GM23338 (cell line): ENCODE data around the gene TGFBI.

Experiments
- CREB1 ChIP-seq: fragments of 250-450 bp; sonication (Bioruptor Pico); IDR thresholded peaks from 2 replicates; pipeline ENCODE4 v1.5.0; 2020; ENCODE audit warnings: low read depth, mild to moderate bottlenecking, moderate library complexity
- EZH2 ChIP-seq: fragments of 200-600 bp; sonication (generic); IDR thresholded peaks from one replicate; pipeline ENCODE4 v1.8.0; 2017; ENCODE audit warnings: antibody characterized with exemption, mild to moderate bottlenecking, low read depth; ENCODE audit not compliant: unreplicated experiment
- EZH2phosphoT487 ChIP-seq: fragments of 200-600 bp; sonication (generic); IDR thresholded peaks from one replicate; pipeline ENCODE4 v1.8.1; 2018; ENCODE audit warnings: antibody characterized with exemption; ENCODE audit not compliant: unreplicated experiment
- POLR2AphosphoS5 ChIP-seq: IDR thresholded peaks from 2 replicates; pipeline ENCODE4 v1.6.1; 2016; ENCODE audit warnings: antibody characterized with exemption, low read depth
- TF ChIP-seq, protein P1 (sequence below), 2 experiments: fragments of 200-600 bp in 1 of 2; sonication (generic) in 1 of 2; conservative IDR thresholded peaks; 2 replicates each; pipeline versions ENCODE4 v1.5.1 to v1.6.1; 2016 to 2017; ENCODE audit warnings: antibody characterized with exemption in 2 of 2, low read depth in 2 of 2, mild to moderate bottlenecking in 2 of 2, moderate library complexity in 1 of 2

DNA sequence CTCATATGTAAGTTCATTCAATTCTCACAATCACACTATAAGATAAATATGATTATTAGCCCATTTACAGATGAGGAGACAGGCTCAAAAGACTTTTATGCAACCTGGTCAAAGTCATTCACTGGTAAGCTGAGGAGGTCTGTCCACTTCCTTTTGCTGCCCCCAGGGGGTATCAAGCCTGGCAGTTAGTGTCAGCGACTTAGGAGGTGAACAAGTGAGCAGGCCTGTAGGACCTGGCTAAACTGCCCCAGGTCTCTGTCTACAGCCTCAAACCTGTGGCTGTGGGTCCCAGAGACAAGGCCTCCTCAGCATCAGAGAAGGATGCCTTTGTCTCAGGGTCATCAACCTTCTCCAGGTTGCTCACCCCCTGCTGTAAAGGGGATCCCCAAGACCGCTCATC, 10.4 kb downstream of the TGFBI start:
- TF ChIP-seq EZH2 (no peak), CREB1 (CRISPR knock-in tag) (no peak), POLR2AphosphoS5 (no peak), EZH2phosphoT487 (no peak)
- TF ChIP-seq, protein P1, sequence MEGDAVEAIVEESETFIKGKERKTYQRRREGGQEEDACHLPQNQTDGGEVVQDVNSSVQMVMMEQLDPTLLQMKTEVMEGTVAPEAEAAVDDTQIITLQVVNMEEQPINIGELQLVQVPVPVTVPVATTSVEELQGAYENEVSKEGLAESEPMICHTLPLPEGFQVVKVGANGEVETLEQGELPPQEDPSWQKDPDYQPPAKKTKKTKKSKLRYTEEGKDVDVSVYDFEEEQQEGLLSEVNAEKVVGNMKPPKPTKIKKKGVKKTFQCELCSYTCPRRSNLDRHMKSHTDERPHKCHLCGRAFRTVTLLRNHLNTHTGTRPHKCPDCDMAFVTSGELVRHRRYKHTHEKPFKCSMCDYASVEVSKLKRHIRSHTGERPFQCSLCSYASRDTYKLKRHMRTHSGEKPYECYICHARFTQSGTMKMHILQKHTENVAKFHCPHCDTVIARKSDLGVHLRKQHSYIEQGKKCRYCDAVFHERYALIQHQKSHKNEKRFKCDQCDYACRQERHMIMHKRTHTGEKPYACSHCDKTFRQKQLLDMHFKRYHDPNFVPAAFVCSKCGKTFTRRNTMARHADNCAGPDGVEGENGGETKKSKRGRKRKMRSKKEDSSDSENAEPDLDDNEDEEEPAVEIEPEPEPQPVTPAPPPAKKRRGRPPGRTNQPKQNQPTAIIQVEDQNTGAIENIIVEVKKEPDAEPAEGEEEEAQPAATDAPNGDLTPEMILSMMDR (conservative IDR thresholded peaks at IDR 0.05; ENCODE audit: low read depth in 2 of 2): no peak
